K562 (cell line): ENCODE results near the gene HMCN2. TPM values are rescaled to one million over a fixed set of nuclear protein-coding genes. Genes with fewer than 3 reads are reported as not detected.

ENCODE experiments used
- BACH1 ChIP-seq: fragments of 200-800 bp; sonication (Bioruptor generic); IDR thresholded peaks from 2 replicates; pipeline ENCODE4 v1.6.1; 2016; ENCODE audit warnings: missing genetic modification characterization, missing compliant biosample characterization
- CBX8 ChIP-seq: fragments of 200-600 bp; sonication (generic); IDR thresholded peaks from 2 replicates; pipeline ENCODE4 v1.6.1; 2012; ENCODE audit warnings: borderline replicate concordance, mixed run types, low read depth, mild to moderate bottlenecking, moderate library complexity, mixed read lengths, low read length, control low read depth, inconsistent platforms; ENCODE audit not compliant: poor library complexity, severe bottlenecking; ENCODE audit errors: extremely low read depth
- CHD1 ChIP-seq: fragments of 200-600 bp; sonication (generic); IDR thresholded peaks from one replicate; pipeline ENCODE4 v1.6.1; 2012; ENCODE audit warnings: mild to moderate bottlenecking, moderate library complexity, low read length, inconsistent platforms
- CSDE1 ChIP-seq, 2 experiments: fragments of 450-650 bp; IDR thresholded peaks; 2 replicates each; pipeline ENCODE4 v1.6.1; 2016; ENCODE audit warnings: mild to moderate bottlenecking in 1 of 2
- CTCF ChIP-seq, 3 experiments: IDR thresholded peaks in 2 of 3; conservative IDR thresholded peaks in 1 of 3; 2 replicates each; pipeline ENCODE4 v1.5.1; 2011 to 2012; ENCODE audit warnings: low read length in 3 of 3, mild to moderate bottlenecking in 3 of 3, control low read depth in 2 of 3, improper control_type of control experiment in 1 of 3, inconsistent platforms in 1 of 3, low read depth in 1 of 3, mixed read lengths in 1 of 3, moderate library complexity in 1 of 3; ENCODE audit not compliant: insufficient read depth in 2 of 3
- FOXA3 ChIP-seq, 2 experiments: fragments of 450-650 bp in 1 of 2; sonication (generic) in 1 of 2; formaldehyde crosslinking; IDR thresholded peaks in 1 of 2; conservative IDR thresholded peaks in 1 of 2; 2 replicates each; pipeline versions ENCODE4 v1.4.0 to v1.8.0; 2020 to 2022; ENCODE audit warnings: mild to moderate bottlenecking in 2 of 2, missing genetic modification reagents in 1 of 2
- HES1 ChIP-seq: fragments of 450-650 bp; IDR thresholded peaks from 2 replicates; pipeline ENCODE4 v1.6.1; 2016; ENCODE audit warnings: low read depth, mild to moderate bottlenecking, moderate library complexity
- KDM1A ChIP-seq, 2 experiments: fragments of 450-650 bp; IDR thresholded peaks; 2 replicates each; pipeline ENCODE4 v1.6.1; 2016; ENCODE audit warnings: mild to moderate bottlenecking in 2 of 2
- MAX ChIP-seq: sonication (generic); formaldehyde crosslinking; IDR thresholded peaks from 2 replicates; pipeline ENCODE4 v1.9.0; 2022; ENCODE audit warnings: mild to moderate bottlenecking, missing genetic modification reagents
- MBD1 ChIP-seq: fragments of 250-450 bp; sonication (Bioruptor Pico); IDR thresholded peaks from 2 replicates; pipeline ENCODE4 v1.8.0; 2022; ENCODE audit warnings: inconsistent platforms
- MYNN ChIP-seq, 2 experiments: sonication (generic); formaldehyde crosslinking in 1 of 2; IDR thresholded peaks; 2 replicates each; pipeline versions ENCODE4 v1.5.0 to v1.6.1; 2016 to 2020; ENCODE audit warnings: antibody characterized with exemption in 1 of 2, missing genetic modification reagents in 1 of 2
- NCOR1 ChIP-seq: fragments of 450-650 bp; IDR thresholded peaks from 2 replicates; pipeline ENCODE4 v1.6.1; 2016; ENCODE audit warnings: mild to moderate bottlenecking, moderate library complexity
- POLR2G ChIP-seq: fragments of 200-400 bp; formaldehyde crosslinking; IDR thresholded peaks from 2 replicates; pipeline ENCODE4 v1.6.1; 2017; ENCODE audit warnings: low read depth, mild to moderate bottlenecking, antibody characterized with exemption, low read length, moderate library complexity
- RERE ChIP-seq: sonication (generic); formaldehyde crosslinking; IDR thresholded peaks from 2 replicates; pipeline ENCODE4 v1.8.0; 2023; ENCODE audit warnings: missing genetic modification reagents, mild to moderate bottlenecking, borderline replicate concordance
- SMAD4 ChIP-seq: fragments of 250-450 bp; sonication (Bioruptor Pico); conservative IDR thresholded peaks from 2 replicates; pipeline ENCODE4 v1.8.0; 2021; ENCODE audit warnings: inconsistent platforms, mild to moderate bottlenecking, moderate library complexity
- TGIF2 ChIP-seq: sonication (generic); formaldehyde crosslinking; IDR thresholded peaks from 2 replicates; pipeline ENCODE4 v1.8.1; 2022; ENCODE audit warnings: mild to moderate bottlenecking, missing genetic modification reagents, moderate library complexity
- ZEB2 ChIP-seq: fragments of 450-650 bp; IDR thresholded peaks from 2 replicates; pipeline ENCODE4 v1.6.1; 2016
- ZKSCAN3 ChIP-seq: fragments of 250-450 bp; sonication (Bioruptor Pico); IDR thresholded peaks from 2 replicates; pipeline ENCODE4 v1.4.0; 2020
- ZNF274 ChIP-seq: IDR thresholded peaks from 2 replicates; pipeline ENCODE4 v1.6.1; 2011; ENCODE audit warnings: low read depth, mild to moderate bottlenecking, low read length, moderate library complexity, borderline replicate concordance
- polyA plus RNA-seq, 8 experiments: library from polyadenylated mRNA; depleted of rRNA in 4 of 8; stranded (reverse) in 5 of 8; unstranded in 3 of 8; fragments of >200 nt; fragmentation: Nextera tagmentation in 2 of 8; fragmentation: Illumina TruSeq in 1 of 8; extraction: Ambion mirVana in 2 of 8; extraction: Trizol in 1 of 8; gene quantifications; 2 replicates each; pipeline versions ENCODE4 v1.2.1 to v1.2.3, GENCODE V29; 2011 to 2014; ENCODE audit warnings: inconsistent platforms in 1 of 8, missing spikeins in 1 of 8
- total RNA-seq, 7 experiments: library from RNA; depleted of rRNA in 6 of 7; stranded (reverse); fragments of >200 nt in 6 of 7; fragmentation: Illumina TruSeq in 2 of 7; extraction: Trizol in 2 of 7; gene quantifications; 2 replicates each; pipeline versions ENCODE4 v1.2.1 to v1.2.3, GENCODE V29; 2011 to 2021; ENCODE audit warnings: low replicate concordance in 1 of 7

The HMCN2 gene
- total and polyA plus RNA-seq, 9 of the 15 experiments (the other 6 are each of a cell fraction or from before 2014, with no cell fraction given), result 0.01 TPM; not detected in 8

- no peak for TF ChIP-seq ZNF274
- TF ChIP-seq CTCF (IDR thresholded peaks at IDR 0.05 in 2 of 3, conservative IDR thresholded peaks at IDR 0.05 in 1 of 3; ENCODE audit: insufficient read depth in 2 of 3, low read depth in 1 of 3, low read length in 3 of 3), result peak; percentile 79 to 88 (median 81)
- TF ChIP-seq RERE (CRISPR knock-in tag), result no peak
- no peak for TF ChIP-seq TGIF2 (CRISPR knock-in tag)
- TF ChIP-seq MAX (CRISPR knock-in tag), result no peak
- no peak for TF ChIP-seq BACH1
- TF ChIP-seq NCOR1, result no peak
- TF ChIP-seq KDM1A (IDR thresholded peaks at IDR 0.05), result no peak
- TF ChIP-seq MBD1 (CRISPR knock-in tag), result no peak
- TF ChIP-seq ZEB2, result no peak
- TF ChIP-seq CBX8, result no peak
- TF ChIP-seq HES1, result no peak
- TF ChIP-seq CSDE1 (IDR thresholded peaks at IDR 0.05), result no peak
- peak; percentile 59 for TF ChIP-seq POLR2G
- TF ChIP-seq MYNN (IDR thresholded peaks at IDR 0.05), result peak; percentile 22; the same call in 1 of the 2 replicates
- no peak for TF ChIP-seq MYNN (CRISPR knock-in tag; IDR thresholded peaks at IDR 0.05)
- TF ChIP-seq SMAD4 (CRISPR knock-in tag), result no peak
- no peak for TF ChIP-seq FOXA3 (CRISPR knock-in tag; conservative IDR thresholded peaks at IDR 0.05 in 1 of 2, IDR thresholded peaks at IDR 0.05 in 1 of 2)
- no peak for TF ChIP-seq ZKSCAN3
- no peak for TF ChIP-seq CHD1
These were observed 195.7 kb downstream of the HMCN2 start (continued) for GRCh38 chr9:130461218-130461630.
